Ovary (tissue), 3 donors: ENCODE data around the gene RBMS1.

Source experiments
- EP300 ChIP-seq: sonication (generic); formaldehyde crosslinking; IDR thresholded peaks from one replicate; pipeline ENCODE4 v1.6.1; 2017; ENCODE audit warnings: antibody characterized with exemption
- POLR2A ChIP-seq: fragments of 450-650 bp; IDR thresholded peaks from one replicate; pipeline ENCODE4 v1.6.1; 2017; ENCODE audit warnings: antibody characterized with exemption, mild to moderate bottlenecking, moderate library complexity
- TF ChIP-seq, protein P1 (sequence below), 3 donors: fragments of 450-650 bp in 2 of 3; fragments of 200-600 bp in 1 of 3; IDR thresholded peaks; one replicate each; pipeline versions ENCODE4 v1.5.1 to v1.8.0; 2016 to 2022; ENCODE audit warnings: antibody characterized with exemption in 3 of 3, mild to moderate bottlenecking in 1 of 3
- donor health status: DM: no; HTN: no; CAD: no.

DNA sequence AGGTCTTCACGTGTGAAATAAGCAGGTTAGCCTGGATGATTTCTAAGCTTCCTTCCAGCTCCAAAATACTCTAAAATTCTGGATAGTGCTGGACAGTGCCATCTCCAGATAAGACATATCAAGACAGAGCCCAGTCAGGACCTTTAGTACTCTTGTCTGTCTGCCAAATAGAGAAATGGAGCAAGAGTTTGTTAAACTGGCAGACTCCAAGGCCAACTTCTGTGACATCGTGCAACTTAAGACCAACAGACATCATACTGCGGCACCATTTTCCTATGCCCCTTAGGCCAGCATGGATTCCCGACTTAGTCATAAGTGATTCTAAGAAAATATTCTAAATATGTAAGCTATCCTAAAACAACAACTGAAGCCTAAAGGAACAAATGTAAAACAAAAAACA is 118.6 kb downstream of the RBMS1 start:
- TF ChIP-seq, protein P1, sequence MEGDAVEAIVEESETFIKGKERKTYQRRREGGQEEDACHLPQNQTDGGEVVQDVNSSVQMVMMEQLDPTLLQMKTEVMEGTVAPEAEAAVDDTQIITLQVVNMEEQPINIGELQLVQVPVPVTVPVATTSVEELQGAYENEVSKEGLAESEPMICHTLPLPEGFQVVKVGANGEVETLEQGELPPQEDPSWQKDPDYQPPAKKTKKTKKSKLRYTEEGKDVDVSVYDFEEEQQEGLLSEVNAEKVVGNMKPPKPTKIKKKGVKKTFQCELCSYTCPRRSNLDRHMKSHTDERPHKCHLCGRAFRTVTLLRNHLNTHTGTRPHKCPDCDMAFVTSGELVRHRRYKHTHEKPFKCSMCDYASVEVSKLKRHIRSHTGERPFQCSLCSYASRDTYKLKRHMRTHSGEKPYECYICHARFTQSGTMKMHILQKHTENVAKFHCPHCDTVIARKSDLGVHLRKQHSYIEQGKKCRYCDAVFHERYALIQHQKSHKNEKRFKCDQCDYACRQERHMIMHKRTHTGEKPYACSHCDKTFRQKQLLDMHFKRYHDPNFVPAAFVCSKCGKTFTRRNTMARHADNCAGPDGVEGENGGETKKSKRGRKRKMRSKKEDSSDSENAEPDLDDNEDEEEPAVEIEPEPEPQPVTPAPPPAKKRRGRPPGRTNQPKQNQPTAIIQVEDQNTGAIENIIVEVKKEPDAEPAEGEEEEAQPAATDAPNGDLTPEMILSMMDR (IDR thresholded peaks at IDR 0.05), result no peak
- no peak for TF ChIP-seq POLR2A
- no peak for TF ChIP-seq EP300
